Fibroblast of lung (primary cell): Measurements from ENCODE around the gene PROCA1. TPM values are rescaled to one million over a fixed set of nuclear protein-coding genes. Genes with fewer than 3 reads are reported as not detected.

Source experiments
- DNase-seq, 2 donors: peaks; one replicate each; pipeline versions ENCODE4 v3.0.0 to v3.0.0-alpha.2; 2010; ENCODE audit warnings: low read depth in 2 of 2
- H2AFZ ChIP-seq: 2 replicates; pipeline ENCODE4 v1.5.1; 2012; ENCODE audit warnings: low read length, control low read depth, inconsistent platforms
- H3K27ac ChIP-seq: 2 replicates; pipeline ENCODE4 v1.5.1; 2011; ENCODE audit warnings: low read length, control low read depth; ENCODE audit not compliant: insufficient read depth
- H3K27me3 ChIP-seq: 2 replicates; pipeline ENCODE4 v1.5.1; 2011; ENCODE audit warnings: mild to moderate bottlenecking, low read length; ENCODE audit not compliant: control insufficient read depth, insufficient read depth
- H3K36me3 ChIP-seq: 2 replicates; pipeline ENCODE4 v1.5.1; 2011; ENCODE audit warnings: low read length; ENCODE audit not compliant: control insufficient read depth, insufficient read depth
- H3K4me1 ChIP-seq: 2 replicates; pipeline ENCODE4 v1.5.1; 2011; ENCODE audit warnings: low read length; ENCODE audit not compliant: control insufficient read depth, insufficient read depth; ENCODE audit errors: extremely low read depth
- H3K4me2 ChIP-seq: 2 replicates; pipeline ENCODE4 v1.5.1; 2011; ENCODE audit warnings: low read length, control low read depth; ENCODE audit not compliant: insufficient read depth; ENCODE audit errors: extremely low read depth
- H3K4me3 ChIP-seq, 4 experiments: fragments of 200-600 bp in 1 of 4; sonication (generic) in 1 of 4; replicated peaks in 1 of 4; 2 replicates each; pipeline ENCODE4 v1.5.1; 2011 to 2016; ENCODE audit warnings: low read length in 4 of 4, low read depth in 3 of 4, mild to moderate bottlenecking in 3 of 4, control low read depth in 2 of 4, inconsistent platforms in 1 of 4, mixed read lengths in 1 of 4; ENCODE audit not compliant: insufficient read depth in 1 of 4; ENCODE audit errors: control extremely low read depth in 1 of 4
- H3K79me2 ChIP-seq: 2 replicates; pipeline ENCODE4 v1.5.1; 2012; ENCODE audit warnings: mild to moderate bottlenecking, low read length, inconsistent platforms; ENCODE audit not compliant: control insufficient read depth, insufficient read depth
- H3K9ac ChIP-seq: 2 replicates; pipeline ENCODE4 v1.5.1; 2011; ENCODE audit warnings: mild to moderate bottlenecking, low read length, control low read depth; ENCODE audit not compliant: insufficient read depth
- H3K9me3 ChIP-seq: 2 replicates; pipeline ENCODE4 v1.5.1; 2012; ENCODE audit warnings: low read depth, low read length; ENCODE audit not compliant: control insufficient read depth, insufficient read depth
- H4K20me1 ChIP-seq: 2 replicates; pipeline ENCODE4 v1.5.1; 2011; ENCODE audit warnings: low read length; ENCODE audit not compliant: control insufficient read depth, insufficient read depth; ENCODE audit errors: extremely low read depth
- CTCF ChIP-seq, 2 donors: IDR thresholded peaks in 1 of 2; conservative IDR thresholded peaks in 1 of 2; 1 replicate in 1 of 2; 2 replicates in 1 of 2; pipeline ENCODE4 v1.5.1; 2011 to 2012; ENCODE audit warnings: low read length in 2 of 2, control low read depth in 1 of 2, inconsistent platforms in 1 of 2, low read depth in 1 of 2, mild to moderate bottlenecking in 1 of 2
- EZH2 ChIP-seq: IDR thresholded peaks from 2 replicates; pipeline ENCODE4 v1.5.1; 2012; ENCODE audit warnings: low read length, control low read depth, mild to moderate bottlenecking; ENCODE audit errors: missing control alignments
- polyA plus RNA-seq, 2 donors: library from polyadenylated mRNA; depleted of rRNA in 1 of 2; stranded (reverse) in 1 of 2; unstranded in 1 of 2; fragments of >200 nt; gene quantifications; 2 replicates each; pipeline ENCODE4 v1.2.1, GENCODE V29; 2011 to 2012; ENCODE audit warnings: missing spikeins in 1 of 2
- total RNA-seq: library from RNA; depleted of rRNA; stranded (reverse); fragments of >200 nt; gene quantifications from 2 replicates; pipeline ENCODE4 v1.2.1, GENCODE V29; 2014

Gene PROCA1
- total and polyA plus RNA-seq, 2 donors (not counting 1 experiment from before 2014, with no cell fraction given): 0.85 to 2.6 TPM

- no peaks in the 10 kb centered on the region for H3K9me3 ChIP-seq
- H3K9ac ChIP-seq: no peak overlapping the region
- no peaks in the 10 kb centered on the region for H3K36me3 ChIP-seq
- no peak overlapping the region for H3K4me2 ChIP-seq
- H3K27me3 ChIP-seq: no peaks in the 10 kb centered on the region
- no peak overlapping the region for H2AFZ ChIP-seq
- no peaks in the 10 kb centered on the region for H4K20me1 ChIP-seq
- H3K4me3 ChIP-seq: no peak overlapping the region
- DNase-seq: no peak
- H3K27ac ChIP-seq: no peak overlapping the region
- no peak for TF ChIP-seq EZH2
- TF ChIP-seq CTCF (conservative IDR thresholded peaks at IDR 0.05 in 1 of 2, IDR thresholded peaks at IDR 0.05 in 1 of 2; ENCODE audit: low read depth in 1 of 2, low read length in 2 of 2): no peak
- peaks cover 14% of the 10 kb centered on the region for H3K4me1 ChIP-seq
- H3K79me2 ChIP-seq: no peaks in the 10 kb centered on the region
Measured at GRCh38 chr17:28729950-28730330, 18.3 kb upstream of the PROCA1 start.

DNA sequence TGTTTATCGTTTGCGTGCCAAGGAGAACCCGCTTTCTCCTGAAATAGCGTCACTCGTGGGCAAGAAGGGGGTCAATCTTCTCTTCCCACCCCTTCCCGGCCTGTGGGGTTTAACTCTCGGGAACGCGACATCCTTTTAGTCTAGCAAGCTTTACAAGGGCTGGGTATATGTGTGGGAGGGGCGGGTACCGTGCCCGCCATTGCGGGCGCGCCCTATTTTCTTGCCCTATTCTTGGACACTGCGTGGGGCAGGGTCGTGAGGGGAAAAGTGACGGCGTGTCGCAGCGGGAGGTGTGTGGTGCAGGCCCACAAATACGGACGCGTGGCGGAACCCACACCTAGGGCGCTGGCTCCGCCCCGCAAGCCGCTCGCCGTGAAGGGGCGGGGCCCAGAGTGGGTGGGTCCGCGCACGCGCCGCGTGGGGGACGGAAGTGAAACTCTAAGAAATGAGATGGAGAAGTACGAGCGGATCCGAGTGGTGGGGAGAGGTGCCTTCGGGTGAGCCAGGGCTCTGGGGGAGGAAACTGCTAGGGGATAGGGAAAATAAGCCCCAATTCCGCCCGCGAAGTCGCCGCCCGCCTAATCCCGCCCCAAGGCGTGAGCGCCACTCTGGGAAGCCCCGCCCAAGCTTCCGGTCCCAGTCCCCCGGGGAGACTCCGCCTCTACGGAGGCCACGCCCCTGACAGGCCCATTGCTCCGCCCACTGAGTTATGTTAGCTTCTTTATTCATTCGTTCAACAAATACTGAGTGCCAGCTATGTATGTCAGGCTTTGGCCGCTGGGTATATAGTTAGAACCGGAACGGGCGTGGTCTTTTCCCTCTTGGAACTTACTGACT, 16.9 kb upstream of the PROCA1 start, which contains the start of gene NEK8:
Gene NEK8 (plus strand): TSS at position 425 of the 837 bp plus-strand sequence. CDS start 26 bp downstream, at position 451.
- H3K27ac ChIP-seq: peak within 1 kb of the TSS; percentile 94
- H4K20me1 ChIP-seq: no peaks in the 10 kb centered on the region
- H2AFZ ChIP-seq: peak within 1 kb of the TSS; percentile 90
- TF ChIP-seq CTCF (conservative IDR thresholded peaks at IDR 0.05 in 1 of 2, IDR thresholded peaks at IDR 0.05 in 1 of 2; ENCODE audit: low read depth in 1 of 2, low read length in 2 of 2) (no peak), EZH2 (no peak)
- H3K27me3 ChIP-seq: no peaks in the 10 kb centered on the region
- DNase-seq: peak; percentile 84 to 95
- H3K79me2 ChIP-seq: no peaks in the 10 kb centered on the region
- peak within 1 kb of the TSS; percentile 99 for H3K4me2 ChIP-seq
- H3K36me3 ChIP-seq: peaks cover 4% of the 10 kb centered on the region
- no peaks in the 10 kb centered on the region for H3K9me3 ChIP-seq
- peaks cover 15% of the 10 kb centered on the region for H3K4me1 ChIP-seq
- peak within 1 kb of the TSS; percentile 71 to 84 (median 76) for H3K4me3 ChIP-seq
- H3K9ac ChIP-seq: peak within 1 kb of the TSS; percentile 93

- H3K4me3 ChIP-seq: peak overlapping the region; percentile 66 to 78 (median 74)
- peaks cover 17% of the 10 kb centered on the region for H3K4me1 ChIP-seq
- peaks cover 7% of the 10 kb centered on the region for H3K36me3 ChIP-seq
- TF ChIP-seq EZH2: no peak
- peak; percentile 93 to 96 for TF ChIP-seq CTCF (conservative IDR thresholded peaks at IDR 0.05 in 1 of 2, IDR thresholded peaks at IDR 0.05 in 1 of 2; ENCODE audit: low read depth in 1 of 2, low read length in 2 of 2)
- peak overlapping the region; percentile 95 for H3K4me2 ChIP-seq
- DNase-seq: peak; percentile 91 to 92
- H3K27me3 ChIP-seq: no peaks in the 10 kb centered on the region
- H2AFZ ChIP-seq: peak overlapping the region; percentile 70
- no peaks in the 10 kb centered on the region for H3K9me3 ChIP-seq
- H3K27ac ChIP-seq: peak overlapping the region; percentile 46
- H3K9ac ChIP-seq: peak overlapping the region; percentile 61
- peaks cover 15% of the 10 kb centered on the region for H3K79me2 ChIP-seq
- H4K20me1 ChIP-seq: no peaks in the 10 kb centered on the region
Measured at GRCh38 chr17:28726627-28727491, 15.2 kb upstream of the PROCA1 start.
